GM19397 (cell line): ENCODE results near the gene MINDY2.
"Not testable (repeated sequence)": the region's sequence is repeated elsewhere in the genome, so short reads cannot be mapped to it uniquely, and the experiment has no call there.

Experiments used
- ATAC-seq: cut with Tn5 transposase; IDR thresholded peaks from one replicate; pipeline ENCODE4 v1.9.1; 2021; ENCODE audit warnings: mild to moderate bottlenecking, moderate library complexity; ENCODE audit not compliant: unreplicated experiment

Gene MINDY2

DNA sequence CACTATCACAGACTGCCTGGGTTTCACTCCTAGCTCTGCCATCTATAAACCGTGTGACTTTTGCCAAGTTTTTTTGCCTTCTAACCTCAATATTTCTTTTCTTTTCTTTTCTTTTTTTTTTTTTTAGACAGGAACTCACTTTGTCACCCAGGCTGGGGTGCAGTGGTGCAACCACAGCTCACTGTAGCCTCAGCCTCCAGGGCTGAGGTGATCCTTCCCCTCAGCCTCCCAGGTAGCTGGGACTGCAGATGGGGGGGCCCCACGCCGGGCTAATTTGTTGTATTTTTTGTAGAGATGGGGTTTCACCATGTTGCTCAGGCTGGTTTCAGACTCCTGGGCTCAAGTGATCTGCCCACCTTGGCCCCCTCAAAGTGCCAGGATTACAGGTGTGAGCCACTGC is 18.4 kb upstream of the MINDY2 start:
- no peak for ATAC-seq

DNA sequence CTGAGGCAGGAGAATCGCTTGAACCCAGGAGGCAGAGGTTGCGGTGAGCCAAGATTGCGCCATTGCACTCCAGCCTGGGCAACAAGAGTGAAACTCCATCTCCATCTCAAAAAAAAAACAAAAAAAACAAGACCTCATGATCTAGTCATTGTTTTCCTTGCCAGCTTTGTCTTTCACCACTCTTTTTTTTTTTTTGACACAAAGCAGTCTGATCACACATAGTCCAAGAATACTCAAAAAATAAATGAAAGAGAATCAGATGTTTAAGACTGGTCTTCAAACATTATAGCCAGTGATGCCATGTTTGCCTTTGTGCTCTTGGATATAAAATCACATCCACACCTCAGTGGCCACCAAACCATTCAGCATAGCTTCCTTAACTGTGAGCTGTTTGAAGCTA is 15.8 kb upstream of the MINDY2 start:
- no peak for ATAC-seq

DNA sequence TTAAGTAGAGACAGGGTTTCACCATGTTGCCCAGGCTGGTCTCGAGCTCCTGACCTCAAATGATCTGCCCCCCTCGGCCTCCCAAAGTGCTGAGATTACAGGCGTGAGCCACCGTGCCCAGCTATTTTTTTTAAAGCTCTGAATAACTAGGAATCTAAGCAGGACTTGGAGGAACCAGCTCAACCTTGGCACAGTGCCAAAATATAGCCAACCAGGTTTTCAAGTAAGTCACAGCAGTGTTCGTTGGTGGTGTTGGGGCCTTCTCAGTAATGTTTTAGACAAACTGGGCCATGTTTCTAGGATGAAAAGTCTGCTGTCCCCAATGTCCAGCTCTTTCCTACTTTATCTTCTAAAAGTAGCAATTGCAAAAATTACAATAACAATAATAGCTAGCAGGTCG is 15.1 kb upstream of the MINDY2 start:
- ATAC-seq, result no peak

DNA sequence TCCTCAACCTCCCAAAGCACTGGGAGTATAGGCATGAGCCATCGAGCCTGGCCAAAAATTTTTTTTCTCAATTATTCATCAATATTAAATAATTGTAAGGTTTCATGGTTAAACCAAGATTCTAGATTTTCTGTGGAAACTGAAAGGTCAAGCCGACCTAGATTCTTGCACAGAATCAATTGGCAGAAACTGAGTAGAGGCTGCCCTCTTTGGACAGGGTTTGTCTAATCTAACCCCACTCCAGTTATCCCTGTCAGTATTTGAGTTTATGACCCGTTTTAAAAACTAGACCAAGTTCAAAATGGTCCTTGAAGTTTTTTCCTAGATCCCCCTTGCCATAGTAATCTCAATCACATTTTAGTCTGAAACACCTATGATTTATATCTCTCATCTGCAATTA is 13.0 kb upstream of the MINDY2 start:
- no peak for ATAC-seq

DNA sequence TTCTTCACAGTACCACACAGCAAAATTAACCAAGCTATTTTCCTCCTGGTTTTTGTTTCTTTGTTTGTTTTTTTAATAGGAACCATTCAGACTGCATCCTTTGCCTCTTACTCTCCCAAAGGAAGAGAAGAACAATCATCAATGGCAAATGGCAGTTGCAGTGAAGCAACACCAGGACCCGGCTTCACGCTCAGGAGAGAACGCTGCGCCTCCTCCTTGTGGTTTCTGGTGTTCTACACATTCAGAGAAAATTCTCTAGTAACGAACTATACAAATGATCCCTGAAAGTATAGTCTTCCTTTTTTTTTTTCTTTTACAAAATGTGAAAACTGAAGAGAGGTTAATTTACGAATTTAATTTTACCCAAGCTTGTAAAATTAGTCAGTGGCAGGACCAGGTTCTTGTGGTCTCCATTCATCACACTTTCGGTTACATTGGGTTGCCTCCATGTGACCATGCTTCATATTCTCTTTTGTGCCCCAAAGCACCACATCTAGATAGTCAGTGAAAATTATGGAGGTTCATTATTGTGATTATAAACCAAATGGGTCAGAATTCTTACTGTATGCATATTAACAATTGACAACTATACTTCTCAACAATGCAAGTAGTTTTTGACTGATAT is 10.6 kb upstream of the MINDY2 start:
- no peak for ATAC-seq

DNA sequence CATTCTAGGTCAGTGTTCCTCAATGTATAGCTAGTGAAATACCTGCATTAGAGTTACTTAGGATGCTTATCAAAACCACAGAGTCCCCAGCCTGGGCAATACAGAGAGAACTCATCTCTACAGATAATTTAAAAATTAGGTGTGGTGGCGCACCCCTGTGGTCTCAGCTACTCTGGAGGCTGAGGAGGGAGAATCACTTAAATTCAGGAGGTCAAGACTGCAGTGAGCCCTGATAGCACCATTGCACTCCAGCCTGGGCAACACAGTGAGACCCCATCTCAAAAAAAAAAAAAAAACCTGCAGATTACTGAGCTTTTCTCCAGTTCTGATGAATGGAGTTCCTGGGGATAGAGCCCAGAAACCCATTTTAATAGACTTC is 10.1 kb upstream of the MINDY2 start:
- ATAC-seq, result no peak

DNA sequence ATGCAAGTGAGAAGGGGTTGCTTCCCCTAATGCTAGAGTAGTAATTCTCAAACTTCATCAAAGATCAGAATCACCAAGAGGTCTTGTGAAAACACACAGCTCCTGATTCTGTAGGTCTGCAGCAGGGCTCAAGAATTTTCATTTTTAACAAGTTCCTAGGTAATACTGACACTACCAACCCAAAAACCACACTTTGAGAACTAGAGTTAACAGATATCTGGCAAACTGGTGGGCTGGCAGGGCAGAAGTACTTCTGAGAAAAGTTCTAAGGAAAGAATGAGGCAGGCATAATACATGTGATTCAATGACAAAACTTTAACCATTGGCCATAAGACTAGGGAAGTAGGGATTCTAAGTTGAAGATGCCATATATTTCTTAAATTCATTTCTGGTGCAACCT is 8.8 kb upstream of the MINDY2 start:
- no peak for ATAC-seq

DNA sequence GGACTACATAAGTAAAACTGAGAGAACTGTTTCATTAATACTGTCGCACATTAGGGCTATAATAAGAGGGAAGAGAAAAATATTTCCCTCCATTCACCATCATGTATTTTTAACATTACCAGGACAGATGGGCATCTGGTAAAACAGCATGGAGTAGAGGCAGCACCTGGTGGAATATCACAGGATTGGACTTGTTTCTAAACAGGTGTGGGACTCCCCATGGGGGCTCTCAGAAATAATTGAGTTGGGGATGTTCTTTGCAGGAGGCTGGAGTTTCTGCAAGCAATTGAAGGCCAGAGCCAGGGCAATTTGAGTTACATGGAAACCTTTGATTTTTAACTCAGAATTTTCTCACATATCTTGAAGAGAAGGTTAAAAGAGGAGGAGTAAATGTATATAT is 8.4 kb upstream of the MINDY2 start:
- no peak for ATAC-seq

DNA sequence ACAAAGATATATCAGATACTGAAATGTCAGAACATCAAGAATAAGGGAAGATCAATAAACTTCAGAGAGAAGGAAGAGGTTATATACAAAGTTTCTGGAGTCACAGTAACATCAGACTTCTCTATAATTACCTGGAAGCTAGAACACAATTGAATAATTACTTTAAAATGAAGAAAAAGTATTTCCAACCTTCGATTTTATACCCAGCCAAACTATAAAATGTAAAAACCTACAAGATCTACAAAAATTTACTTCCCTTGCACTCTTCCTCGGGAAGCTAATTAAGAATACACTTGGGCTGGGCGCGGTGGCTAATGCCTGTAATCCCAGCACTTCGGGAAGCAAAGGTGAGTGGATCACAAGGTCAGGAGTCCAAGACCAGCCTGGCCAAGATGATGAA is 6.6 kb upstream of the MINDY2 start:
- no peak for ATAC-seq

DNA sequence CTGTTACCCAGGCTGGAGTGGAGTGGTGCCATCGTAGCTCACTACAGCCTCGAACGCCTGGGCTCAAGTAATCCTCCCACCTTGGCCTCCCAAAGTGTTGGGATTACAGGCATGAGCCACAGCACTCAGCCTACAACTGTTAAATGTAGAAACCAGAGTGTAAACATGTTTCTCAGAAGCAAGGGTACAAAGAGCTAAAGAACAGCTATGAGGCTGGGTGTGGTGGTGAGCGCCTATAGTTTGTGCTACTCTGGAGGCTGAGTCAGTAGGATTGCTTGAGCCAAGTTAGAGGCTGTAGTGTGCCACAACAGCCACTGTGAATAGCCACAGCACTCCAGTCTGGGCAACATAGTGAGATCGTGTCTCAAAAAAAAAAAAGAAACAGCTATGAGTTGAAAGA is 4.8 kb upstream of the MINDY2 start:
- no peak for ATAC-seq

DNA sequence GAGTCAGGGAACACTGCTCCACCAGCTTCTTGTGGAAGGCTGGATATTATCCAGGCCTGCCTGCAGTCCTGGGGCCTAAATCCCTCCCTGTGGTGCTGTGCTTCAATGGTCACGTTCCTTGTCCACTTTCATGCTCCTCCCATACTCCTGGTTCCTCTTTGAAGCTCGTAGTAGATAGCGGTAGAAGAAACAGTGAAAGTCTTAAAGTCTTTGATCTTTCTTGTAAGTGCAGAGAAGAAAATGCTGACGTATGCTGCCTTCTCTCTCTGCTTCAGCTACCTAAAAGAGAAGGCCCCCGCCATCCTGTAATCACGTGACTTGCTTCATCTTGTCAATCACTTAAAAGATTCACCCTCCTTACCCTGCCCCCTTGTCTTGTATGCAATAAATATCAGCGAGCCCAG is 2.5 kb upstream of the MINDY2 start:
- ATAC-seq, result not testable (repeated sequence)

DNA sequence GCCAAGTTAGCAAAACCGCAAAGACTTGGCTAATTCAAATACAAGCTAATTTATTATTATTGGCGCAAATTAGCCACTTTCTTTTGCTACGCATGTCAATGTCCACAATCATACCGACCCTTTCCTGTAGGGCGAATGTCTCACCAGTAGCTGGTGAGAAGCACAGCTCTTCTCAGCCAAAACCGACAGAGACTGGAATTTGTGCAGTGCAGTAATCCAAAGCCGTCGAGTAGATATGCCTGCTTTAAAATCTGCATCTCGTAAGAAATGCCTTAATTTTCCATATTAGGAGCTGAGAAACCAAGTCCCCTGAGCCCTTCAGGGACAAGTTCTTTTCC is 614 bp upstream of the MINDY2 start:
- ATAC-seq, result no peak

DNA sequence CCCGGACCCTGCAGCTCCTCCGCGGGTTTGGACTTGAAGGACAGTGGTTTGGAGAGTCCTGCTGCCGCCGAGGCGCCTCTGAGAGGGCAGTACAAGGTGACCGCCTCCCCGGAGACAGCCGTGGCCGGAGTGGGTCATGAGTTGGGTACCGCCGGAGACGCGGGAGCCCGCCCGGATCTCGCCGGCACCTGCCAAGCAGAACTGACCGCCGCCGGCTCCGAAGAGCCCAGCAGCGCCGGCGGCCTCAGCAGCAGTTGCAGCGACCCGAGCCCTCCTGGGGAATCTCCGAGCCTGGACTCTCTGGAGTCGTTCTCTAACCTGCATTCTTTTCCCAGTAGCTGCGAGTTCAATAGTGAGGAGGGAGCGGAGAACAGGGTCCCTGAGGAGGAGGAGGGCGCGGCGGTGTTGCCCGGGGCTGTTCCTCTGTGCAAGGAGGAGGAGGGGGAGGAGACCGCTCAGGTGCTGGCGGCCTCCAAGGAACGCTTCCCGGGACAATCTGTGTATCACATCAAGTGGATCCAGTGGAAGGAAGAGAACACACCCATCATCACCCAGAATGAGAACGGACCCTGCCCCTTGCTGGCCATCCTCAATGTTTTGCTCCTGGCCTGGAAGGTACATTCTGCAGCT is 634 bp downstream of the MINDY2 start:
- peak; percentile 16 for ATAC-seq

DNA sequence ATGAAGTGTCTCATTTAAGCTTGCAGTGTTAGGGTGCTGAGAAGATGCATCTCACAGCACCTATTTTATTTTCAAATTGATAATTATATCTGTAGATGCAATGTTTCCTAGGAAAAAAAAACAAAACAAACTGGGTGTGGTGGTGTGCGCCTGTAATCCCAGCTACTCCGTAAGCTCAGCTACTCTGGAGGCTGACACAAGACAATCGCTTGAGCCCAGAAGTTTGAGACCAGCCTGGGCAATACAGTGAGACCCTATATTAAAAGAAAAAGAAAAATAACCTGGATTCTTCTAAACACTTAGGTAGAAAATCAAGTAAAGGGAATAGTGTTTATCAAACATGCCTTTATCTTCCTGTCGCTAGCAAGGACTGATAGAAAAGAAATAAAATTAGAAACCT is 1.9 kb downstream of the MINDY2 start:
- ATAC-seq, result no peak

DNA sequence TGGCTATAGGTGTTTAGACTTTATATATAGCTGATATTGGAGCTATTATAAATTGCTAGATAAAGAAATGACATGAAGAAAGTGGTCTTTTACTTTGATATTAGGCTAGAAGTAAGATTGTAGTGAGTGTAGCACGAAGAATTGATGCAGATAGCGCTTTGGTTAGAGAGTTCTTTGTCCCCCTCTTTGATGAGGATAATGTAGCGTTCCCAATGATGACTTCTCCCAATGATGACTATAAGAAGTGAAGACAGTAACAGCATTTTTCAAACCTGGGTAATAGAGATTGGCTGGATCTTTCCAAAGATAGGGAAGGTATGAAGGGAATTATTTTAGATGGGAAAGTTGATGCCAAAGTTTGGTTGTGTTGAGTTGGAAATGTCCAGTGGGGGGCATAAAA is 4.3 kb downstream of the MINDY2 start:
- no peak for ATAC-seq

DNA sequence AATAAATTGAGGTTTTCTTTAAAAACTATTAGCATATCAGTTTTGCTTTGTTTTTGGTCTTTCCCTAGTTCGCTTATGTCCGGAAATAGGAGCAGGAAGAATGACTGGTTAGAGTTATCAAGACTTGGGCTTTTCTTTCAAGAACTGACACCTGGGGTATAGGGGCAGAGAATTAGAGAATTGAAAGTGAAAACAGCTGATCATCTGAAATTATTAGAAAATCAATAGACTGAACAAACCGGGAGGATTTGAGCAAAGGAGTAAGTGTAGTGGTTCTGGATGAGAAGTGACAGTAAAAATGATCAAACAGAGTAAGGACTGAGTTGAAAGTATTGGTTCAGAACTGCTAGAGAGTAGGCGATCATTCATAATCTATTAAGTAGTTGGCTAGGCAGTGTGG is 6.0 kb downstream of the MINDY2 start:
- peak; percentile 53 for ATAC-seq

DNA sequence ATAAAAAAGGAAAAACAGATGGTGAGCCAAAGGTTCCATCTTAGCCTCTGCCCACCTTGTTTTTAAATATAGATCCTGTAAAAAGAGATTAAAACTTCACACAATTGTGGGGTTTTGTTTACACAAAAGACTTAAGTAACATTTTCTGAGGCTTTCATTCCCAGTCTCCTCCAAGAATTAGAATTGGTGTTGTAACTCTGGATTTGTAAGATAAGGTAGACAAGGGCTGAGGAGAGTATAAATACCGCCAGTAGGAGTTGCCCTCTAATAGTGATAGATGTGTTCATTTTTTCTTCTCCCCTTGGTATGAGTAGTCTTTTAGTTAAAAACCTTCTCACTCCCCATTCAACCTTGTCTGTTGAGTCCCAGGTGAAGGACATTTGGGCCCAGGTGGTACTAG is 8.5 kb downstream of the MINDY2 start:
- ATAC-seq, result no peak

DNA sequence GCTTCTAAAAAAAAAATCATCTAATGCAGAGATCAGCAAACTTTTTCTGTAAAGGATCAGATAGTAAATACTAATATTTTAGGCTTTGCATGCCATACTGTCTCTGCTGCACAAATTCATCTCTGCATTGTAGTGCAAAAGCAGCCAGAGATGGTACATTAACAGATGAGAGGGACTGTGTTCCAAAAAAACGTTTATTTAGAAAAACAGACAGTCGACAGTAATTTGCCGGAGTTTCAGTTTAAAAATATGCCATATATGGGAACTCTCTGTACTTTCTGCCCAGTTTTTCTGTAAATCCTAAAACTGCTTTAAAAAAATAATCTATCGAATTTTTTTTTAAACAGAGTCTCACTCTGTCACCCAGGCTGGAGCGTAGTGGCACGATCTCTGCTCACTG is 14.3 kb downstream of the MINDY2 start:
- no peak for ATAC-seq

DNA sequence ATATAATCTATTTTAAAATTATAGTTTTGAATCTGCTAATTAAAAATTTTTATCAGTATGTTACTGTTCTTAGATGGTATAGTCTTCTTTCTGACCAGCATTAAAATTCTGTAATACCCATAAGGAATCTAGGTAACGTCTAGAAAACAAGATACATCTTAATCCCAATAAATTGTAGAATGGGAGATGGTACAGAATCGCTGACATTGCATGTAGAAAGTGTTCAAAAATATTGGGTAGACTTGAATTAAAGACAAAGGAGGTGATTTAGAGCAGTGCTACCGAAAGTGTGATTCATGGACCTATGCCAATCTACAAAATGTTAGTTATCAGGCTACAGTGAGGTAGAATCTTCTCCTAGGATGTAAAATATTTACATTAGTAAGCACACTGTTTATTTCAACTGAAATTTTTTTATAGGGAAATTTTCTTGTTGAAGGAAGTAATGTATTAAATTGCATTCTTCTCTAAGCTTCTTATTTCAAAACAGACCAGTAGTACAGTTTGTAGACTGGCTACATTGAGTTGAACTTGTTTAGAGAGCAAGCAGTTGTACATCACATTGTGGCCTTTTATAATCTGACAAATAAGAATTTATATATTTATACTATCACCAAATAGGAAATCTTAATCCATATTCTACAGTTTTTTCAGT is 17.1 kb downstream of the MINDY2 start:
- no peak for ATAC-seq

DNA sequence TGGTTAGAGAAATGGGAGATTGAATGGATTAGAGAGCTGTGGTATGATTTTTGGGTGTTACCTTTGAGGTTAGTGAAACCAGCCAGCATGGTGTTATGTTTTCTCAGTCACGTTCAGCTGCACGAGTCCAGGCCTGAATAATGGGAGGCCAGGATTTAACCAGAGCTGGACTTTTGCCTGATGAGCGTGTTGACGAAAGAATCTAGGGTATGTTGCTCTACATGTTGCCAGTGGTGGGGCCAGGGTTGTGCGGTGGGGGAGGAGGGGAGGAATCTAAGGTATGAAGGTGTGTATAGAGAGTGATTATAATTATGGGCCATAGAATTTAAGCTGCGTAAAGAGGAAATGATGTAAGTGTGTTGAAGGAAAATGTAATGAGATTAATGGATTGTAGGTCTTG is 22.8 kb downstream of the MINDY2 start:
- ATAC-seq, result no peak

DNA sequence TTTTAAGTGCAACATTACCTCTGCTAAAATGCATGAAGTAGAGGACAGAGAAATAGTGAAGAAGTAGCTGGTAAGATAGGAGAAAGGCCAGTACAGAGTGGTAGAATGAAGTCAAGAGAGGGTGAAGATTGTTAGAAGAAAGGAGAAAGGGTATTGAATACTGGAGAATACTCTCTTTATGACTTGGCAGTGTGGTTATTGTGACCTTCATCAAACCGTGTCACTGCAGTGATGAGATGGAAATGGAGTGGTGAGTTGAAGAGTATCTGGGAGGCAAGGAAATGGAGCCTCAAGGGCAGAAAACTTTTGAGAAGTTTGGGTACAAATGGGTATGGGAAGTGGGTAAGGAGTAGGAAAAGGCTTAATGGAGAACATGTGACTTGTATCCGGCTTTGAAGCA is 24.7 kb downstream of the MINDY2 start:
- no peak for ATAC-seq

DNA sequence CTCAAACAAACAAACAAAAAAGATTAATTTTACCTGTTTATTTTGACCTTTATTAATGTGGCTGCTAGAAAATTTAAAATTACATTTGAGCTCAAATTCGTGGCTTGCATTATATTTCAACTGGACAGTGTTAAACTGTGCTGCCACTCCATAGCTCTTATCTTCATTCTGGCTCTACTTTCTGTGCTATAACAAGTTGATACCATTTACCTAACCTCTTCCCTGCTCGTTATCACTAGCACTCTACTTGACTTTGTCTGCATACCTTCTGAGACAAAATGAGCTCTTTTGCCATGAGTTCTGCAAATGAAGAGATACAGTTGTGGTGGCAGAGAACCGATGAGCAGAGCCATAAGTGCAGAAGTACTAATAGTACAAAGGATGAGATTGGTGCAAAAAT is 26.4 kb downstream of the MINDY2 start:
- ATAC-seq, result no peak

DNA sequence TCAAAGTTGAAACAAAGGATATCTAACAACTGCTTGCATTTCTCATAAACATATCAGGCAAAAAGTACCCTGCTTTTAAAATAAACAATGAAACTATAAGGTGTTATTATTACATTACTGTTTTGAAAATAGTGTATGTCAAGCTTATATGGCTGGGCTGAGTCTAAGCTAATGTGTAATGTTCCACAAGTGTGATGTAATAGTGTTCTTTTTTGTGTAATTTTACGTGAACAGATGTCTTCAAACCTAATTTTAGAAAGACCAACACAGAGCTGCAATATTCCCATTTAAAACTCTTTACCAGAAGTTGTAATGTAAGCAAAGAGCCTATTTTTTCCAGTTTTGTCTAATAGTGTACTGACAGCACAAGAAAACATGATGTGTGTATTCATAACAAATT is 34.0 kb downstream of the MINDY2 start:
- no peak for ATAC-seq
